Mesothelial cell of epicardium (in vitro differentiated cells): ENCODE results near the gene DDX23. TPM values are rescaled to one million over a fixed set of nuclear protein-coding genes. Genes with fewer than 3 reads are reported as not detected.

Source experiments
- DNase-seq, 2 experiments: peaks; one replicate each; pipeline ENCODE4 v3.0.0; 2021; ENCODE audit warnings: low spot score in 2 of 2; ENCODE audit not compliant: unreplicated experiment in 2 of 2
- H3K27ac Mint-ChIP-seq: 2 replicates; pipeline ENCODE4 v1.8.0; 2021; ENCODE audit warnings: mixed read lengths
- H3K27me3 Mint-ChIP-seq: 2 replicates; pipeline ENCODE4 v1.8.0; 2021; ENCODE audit warnings: low read depth, mixed read lengths
- H3K36me3 Mint-ChIP-seq: 2 replicates; pipeline ENCODE4 v1.8.0; 2021; ENCODE audit warnings: mixed read lengths
- H3K4me1 Mint-ChIP-seq: 2 replicates; pipeline ENCODE4 v1.8.0; 2021; ENCODE audit warnings: mixed read lengths
- H3K4me3 Mint-ChIP-seq: 2 replicates; pipeline ENCODE4 v1.8.0; 2021; ENCODE audit warnings: mild to moderate bottlenecking, moderate library complexity, mixed read lengths
- H3K9me3 Mint-ChIP-seq: 2 replicates; pipeline ENCODE4 v1.8.0; 2021; ENCODE audit warnings: mixed read lengths
- total RNA-seq: library from RNA; stranded (reverse); gene quantifications from 3 replicates; pipeline ENCODE4 v1.2.1, GENCODE V29; 2021
- TF ChIP-seq, protein P1 (sequence below): fragments of 200-600 bp; sonication (generic); IDR thresholded peaks from one replicate; pipeline ENCODE4 v1.5.0; 2021; ENCODE audit warnings: antibody characterized with exemption; ENCODE audit not compliant: unreplicated experiment

The DDX23 gene
- total RNA-seq, 1 donor from 2014 or later = 106 TPM

DNA sequence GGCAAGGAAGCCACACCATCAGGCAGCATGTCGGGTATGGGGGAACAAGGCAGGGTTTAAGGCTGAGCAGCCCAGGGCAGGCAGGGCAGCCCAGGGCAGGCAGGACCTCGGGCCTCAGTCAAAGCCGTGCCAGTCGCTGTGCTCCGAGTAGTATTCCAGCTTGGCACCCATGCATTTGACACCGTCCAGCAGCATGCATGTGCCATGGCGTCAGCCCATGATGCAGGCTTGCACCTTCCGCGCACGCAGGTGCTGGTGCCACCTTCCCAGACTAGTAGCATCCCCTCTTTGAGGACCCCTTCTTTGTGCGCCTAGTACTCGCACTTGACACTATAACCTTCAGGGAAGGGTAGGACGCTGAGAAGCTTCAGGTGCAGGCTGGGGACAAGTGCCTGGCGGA is 51.5 kb downstream of the DDX23 start:
- H3K36me3 Mint-ChIP-seq = no peaks in the 10 kb centered on the region
- H3K4me3 Mint-ChIP-seq = no peak overlapping the region
- no peak for DNase-seq
- peaks cover 5% of the 10 kb centered on the region for H3K4me1 Mint-ChIP-seq
- no peaks in the 10 kb centered on the region for H3K9me3 Mint-ChIP-seq
- TF ChIP-seq, protein P1, sequence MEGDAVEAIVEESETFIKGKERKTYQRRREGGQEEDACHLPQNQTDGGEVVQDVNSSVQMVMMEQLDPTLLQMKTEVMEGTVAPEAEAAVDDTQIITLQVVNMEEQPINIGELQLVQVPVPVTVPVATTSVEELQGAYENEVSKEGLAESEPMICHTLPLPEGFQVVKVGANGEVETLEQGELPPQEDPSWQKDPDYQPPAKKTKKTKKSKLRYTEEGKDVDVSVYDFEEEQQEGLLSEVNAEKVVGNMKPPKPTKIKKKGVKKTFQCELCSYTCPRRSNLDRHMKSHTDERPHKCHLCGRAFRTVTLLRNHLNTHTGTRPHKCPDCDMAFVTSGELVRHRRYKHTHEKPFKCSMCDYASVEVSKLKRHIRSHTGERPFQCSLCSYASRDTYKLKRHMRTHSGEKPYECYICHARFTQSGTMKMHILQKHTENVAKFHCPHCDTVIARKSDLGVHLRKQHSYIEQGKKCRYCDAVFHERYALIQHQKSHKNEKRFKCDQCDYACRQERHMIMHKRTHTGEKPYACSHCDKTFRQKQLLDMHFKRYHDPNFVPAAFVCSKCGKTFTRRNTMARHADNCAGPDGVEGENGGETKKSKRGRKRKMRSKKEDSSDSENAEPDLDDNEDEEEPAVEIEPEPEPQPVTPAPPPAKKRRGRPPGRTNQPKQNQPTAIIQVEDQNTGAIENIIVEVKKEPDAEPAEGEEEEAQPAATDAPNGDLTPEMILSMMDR = no peak
- no peaks in the 10 kb centered on the region for H3K27me3 Mint-ChIP-seq
- H3K27ac Mint-ChIP-seq = no peak overlapping the region

DNA sequence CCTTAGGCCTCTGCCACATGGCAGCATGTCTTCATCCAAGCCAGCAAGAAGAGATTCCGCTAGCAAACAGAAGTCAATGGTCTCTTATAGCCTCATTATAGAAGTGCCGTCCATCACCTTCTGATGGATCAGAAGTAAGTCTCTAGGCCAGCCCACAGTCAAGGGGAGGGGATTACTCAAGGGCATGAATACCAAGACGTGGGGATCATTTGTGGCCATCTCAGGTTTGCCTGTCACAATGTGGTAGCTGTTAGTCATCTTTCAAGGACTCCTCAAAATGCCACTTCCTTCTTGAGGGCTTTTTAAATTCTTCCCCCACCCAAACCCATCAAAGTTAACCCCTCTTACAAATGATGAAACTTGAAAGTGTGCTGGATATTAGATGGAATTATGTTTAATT is 55.0 kb downstream of the DDX23 start:
- TF ChIP-seq, protein P1 = no peak
- DNase-seq = no peak
- no peak overlapping the region for H3K4me3 Mint-ChIP-seq
- H3K36me3 Mint-ChIP-seq = no peaks in the 10 kb centered on the region
- peaks cover 13% of the 10 kb centered on the region for H3K4me1 Mint-ChIP-seq
- H3K27ac Mint-ChIP-seq = no peak overlapping the region
- no peaks in the 10 kb centered on the region for H3K9me3 Mint-ChIP-seq
- no peaks in the 10 kb centered on the region for H3K27me3 Mint-ChIP-seq

DNA sequence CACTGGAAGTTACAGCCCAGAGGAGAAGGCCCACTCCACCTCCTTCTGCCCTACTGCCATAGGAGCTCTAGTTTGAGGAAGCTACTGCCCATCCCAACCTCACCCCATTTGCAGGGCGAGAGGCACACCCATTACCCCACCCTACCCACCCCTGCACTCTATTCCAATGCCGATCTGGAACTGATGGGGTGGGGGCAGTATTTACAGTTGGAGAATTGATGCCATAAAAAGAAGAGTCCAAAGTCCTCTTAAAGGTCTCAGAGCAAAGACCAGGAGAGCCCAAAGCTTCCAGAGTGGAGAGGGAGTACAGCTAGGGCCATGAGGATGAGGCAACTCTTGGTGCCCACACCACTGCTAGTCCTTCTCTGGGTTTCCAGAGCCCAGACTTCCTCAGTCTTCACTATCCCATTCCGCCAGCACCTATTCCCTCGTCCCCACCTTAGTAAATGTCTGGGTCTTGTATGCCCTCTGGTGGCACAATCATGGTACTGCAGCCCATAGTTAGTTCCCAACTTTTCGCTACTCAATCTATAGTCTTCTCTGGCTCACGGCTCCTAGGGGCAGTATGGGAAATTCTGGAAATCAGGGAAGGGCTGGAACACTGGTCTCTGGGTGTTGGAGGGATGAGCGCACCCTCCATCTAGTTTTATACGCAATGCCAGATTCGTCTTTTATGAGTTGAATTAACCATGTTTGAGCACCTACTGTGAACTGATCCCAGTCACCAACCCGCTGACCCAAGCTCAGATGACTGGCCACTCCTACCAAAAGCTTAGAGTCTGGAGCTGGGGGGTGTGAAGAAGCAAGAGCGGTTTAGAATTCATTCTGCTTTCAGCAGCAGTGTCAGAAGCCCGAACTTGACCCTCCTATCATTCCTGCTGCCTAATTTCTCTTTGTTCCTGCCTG is 56.2 kb downstream of the DDX23 start:
- Mint-ChIP-seq H3K4me3 (no peak overlapping the region), H3K4me1 (peaks cover 13% of the 10 kb centered on the region), H3K9me3 (no peaks in the 10 kb centered on the region), H3K27me3 (no peaks in the 10 kb centered on the region), H3K27ac (peak overlapping the region; percentile 84), H3K36me3 (no peaks in the 10 kb centered on the region)
- TF ChIP-seq, protein P1 = peak; percentile 99
- DNase-seq = peak in 1 of 2 experiments; percentile 81

DNA sequence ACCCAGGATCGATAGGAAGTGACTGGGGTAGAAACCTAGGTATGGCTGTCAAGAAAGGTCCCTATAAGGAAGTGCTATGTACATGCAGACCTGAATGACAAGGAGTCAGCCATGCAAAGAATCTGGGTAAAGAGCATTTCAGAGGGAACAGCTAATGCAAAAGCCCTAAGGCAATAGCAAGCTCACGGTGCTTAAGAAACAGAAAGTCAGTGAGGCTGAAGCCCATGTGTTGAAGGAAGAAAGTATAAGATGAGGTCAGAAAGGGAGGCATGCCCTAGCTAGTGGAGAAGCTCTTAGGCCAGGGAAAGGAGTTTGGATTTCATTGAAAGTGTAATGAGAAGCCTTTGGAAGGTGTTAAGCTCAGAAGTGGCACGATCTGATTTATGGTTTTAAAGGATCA is 57.1 kb downstream of the DDX23 start:
- Mint-ChIP-seq H3K4me1 (peaks cover 20% of the 10 kb centered on the region), H3K36me3 (no peaks in the 10 kb centered on the region), H3K4me3 (no peak overlapping the region), H3K9me3 (no peaks in the 10 kb centered on the region), H3K27me3 (no peaks in the 10 kb centered on the region), H3K27ac (peak overlapping the region; percentile 84)
- TF ChIP-seq, protein P1 = no peak
- no peak for DNase-seq

DNA sequence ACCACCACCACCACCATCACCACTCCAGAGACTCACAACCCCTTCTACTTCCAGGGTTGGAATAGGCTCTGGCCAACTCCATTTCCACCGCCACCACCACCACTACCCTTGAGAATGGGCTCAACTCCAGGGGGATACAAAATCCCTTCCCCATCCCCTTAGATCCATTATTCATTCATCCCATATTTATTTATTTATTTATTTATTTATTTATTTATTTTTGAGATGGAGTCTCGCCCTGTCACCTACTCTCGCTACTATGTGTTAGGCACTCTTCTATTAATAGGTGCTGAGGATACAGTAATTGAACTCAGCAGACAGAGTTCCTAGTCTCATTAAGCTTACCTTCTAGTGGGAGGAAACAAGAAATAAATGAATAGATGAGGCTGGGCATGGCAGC is 58.3 kb downstream of the DDX23 start:
- TF ChIP-seq, protein P1 = no peak
- Mint-ChIP-seq H3K36me3 (no peaks in the 10 kb centered on the region), H3K27me3 (no peaks in the 10 kb centered on the region), H3K4me1 (peaks cover 22% of the 10 kb centered on the region), H3K4me3 (no peak overlapping the region), H3K9me3 (no peaks in the 10 kb centered on the region), H3K27ac (no peak overlapping the region)
- no peak for DNase-seq
